SK-N-SH treated with all-trans-retinoic acid at 6 μM for 48 hours (cell line): ENCODE results near the gene POLR3H.

Experiments used
- ARNTL ChIP-seq: fragments of 450-650 bp; formaldehyde crosslinking; IDR thresholded peaks from 2 replicates; pipeline ENCODE4 v1.5.0; 2020; ENCODE audit warnings: low read depth, mild to moderate bottlenecking, moderate library complexity, borderline replicate concordance
- BACH2 ChIP-seq: fragments of 250-450 bp; sonication (Bioruptor Pico); IDR thresholded peaks from 2 replicates; pipeline ENCODE4 v1.9.0; 2021; ENCODE audit warnings: mild to moderate bottlenecking, borderline replicate concordance
- CSRNP3 ChIP-seq: fragments of 250-450 bp; sonication (Bioruptor Pico); IDR thresholded peaks from 2 replicates; pipeline ENCODE4 v1.5.1; 2021; ENCODE audit warnings: mild to moderate bottlenecking, moderate library complexity
- ESRRG ChIP-seq: fragments of 250-450 bp; sonication (Bioruptor Pico); IDR thresholded peaks from 2 replicates; pipeline ENCODE4 v1.6.1; 2021; ENCODE audit warnings: mild to moderate bottlenecking
- OSR1 ChIP-seq: fragments of 250-450 bp; sonication (Bioruptor Pico); IDR thresholded peaks from 2 replicates; pipeline ENCODE4 v1.8.0; 2022; ENCODE audit warnings: moderate library complexity, mild to moderate bottlenecking, inconsistent platforms
- PATZ1 ChIP-seq: fragments of 250-450 bp; sonication (Bioruptor Pico); IDR thresholded peaks from 2 replicates; pipeline ENCODE4 v1.8.0; 2020; ENCODE audit warnings: mild to moderate bottlenecking, moderate library complexity, borderline replicate concordance
- SNAI2 ChIP-seq: fragments of 250-450 bp; sonication (Bioruptor Pico); IDR thresholded peaks from 2 replicates; pipeline ENCODE4 v1.5.0; 2020; ENCODE audit warnings: mild to moderate bottlenecking, moderate library complexity
- ZC3H10 ChIP-seq: fragments of 250-450 bp; sonication (Bioruptor Pico); IDR thresholded peaks from 2 replicates; pipeline ENCODE4 v1.5.1; 2021; ENCODE audit warnings: mild to moderate bottlenecking, moderate library complexity
- ZNF565 ChIP-seq: fragments of 450-650 bp; formaldehyde crosslinking; conservative IDR thresholded peaks from 2 replicates; pipeline ENCODE4 v1.5.0; 2020; ENCODE audit warnings: low read depth, mild to moderate bottlenecking, moderate library complexity
- ZNF70 ChIP-seq: fragments of 450-650 bp; formaldehyde crosslinking; IDR thresholded peaks from 2 replicates; pipeline ENCODE4 v1.5.0; 2020; ENCODE audit warnings: mild to moderate bottlenecking, moderate library complexity
- TF ChIP-seq, protein P1 (sequence below): fragments of 250-450 bp; sonication (Bioruptor Pico); IDR thresholded peaks from 2 replicates; pipeline ENCODE4 v1.5.1; 2020; ENCODE audit warnings: low read depth, mild to moderate bottlenecking, moderate library complexity

DNA sequence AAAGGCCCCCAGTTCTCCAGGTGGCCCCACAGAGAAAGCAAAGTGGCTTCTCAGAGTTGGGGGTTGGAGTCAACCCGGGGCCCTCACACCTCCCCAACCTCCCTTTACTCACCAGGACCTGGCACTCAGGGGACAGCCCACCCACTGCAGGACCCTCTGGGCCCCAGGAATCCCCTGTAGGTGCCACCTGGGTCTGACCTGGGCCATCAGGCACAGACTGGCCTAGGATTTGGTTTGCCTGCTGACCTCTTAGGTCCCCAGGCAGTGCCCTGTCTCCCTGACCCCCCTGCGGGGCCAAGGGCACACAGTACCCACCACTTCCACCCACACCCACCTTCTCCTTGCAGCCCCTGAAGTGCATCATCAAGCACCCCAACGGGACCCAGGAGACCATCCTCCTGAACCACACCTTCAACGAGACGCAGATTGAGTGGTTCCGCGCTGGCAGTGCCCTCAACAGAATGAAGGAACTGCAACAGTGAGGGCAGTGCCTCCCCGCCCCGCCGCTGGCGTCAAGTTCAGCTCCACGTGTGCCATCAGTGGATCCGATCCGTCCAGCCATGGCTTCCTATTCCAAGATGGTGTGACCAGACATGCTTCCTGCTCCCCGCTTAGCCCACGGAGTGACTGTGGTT lies 16.0 kb downstream of the POLR3H start:
- TF ChIP-seq PATZ1 (CRISPR knock-in tag) (no peak), ESRRG (CRISPR knock-in tag) (no peak), SNAI2 (CRISPR knock-in tag) (no peak), OSR1 (CRISPR knock-in tag) (no peak), ZNF565 (no peak), ZC3H10 (CRISPR knock-in tag) (no peak), BACH2 (CRISPR knock-in tag) (no peak), ARNTL (no peak), CSRNP3 (CRISPR knock-in tag) (no peak), ZNF70 (CRISPR knock-in tag) (no peak)
- TF ChIP-seq, protein P1, sequence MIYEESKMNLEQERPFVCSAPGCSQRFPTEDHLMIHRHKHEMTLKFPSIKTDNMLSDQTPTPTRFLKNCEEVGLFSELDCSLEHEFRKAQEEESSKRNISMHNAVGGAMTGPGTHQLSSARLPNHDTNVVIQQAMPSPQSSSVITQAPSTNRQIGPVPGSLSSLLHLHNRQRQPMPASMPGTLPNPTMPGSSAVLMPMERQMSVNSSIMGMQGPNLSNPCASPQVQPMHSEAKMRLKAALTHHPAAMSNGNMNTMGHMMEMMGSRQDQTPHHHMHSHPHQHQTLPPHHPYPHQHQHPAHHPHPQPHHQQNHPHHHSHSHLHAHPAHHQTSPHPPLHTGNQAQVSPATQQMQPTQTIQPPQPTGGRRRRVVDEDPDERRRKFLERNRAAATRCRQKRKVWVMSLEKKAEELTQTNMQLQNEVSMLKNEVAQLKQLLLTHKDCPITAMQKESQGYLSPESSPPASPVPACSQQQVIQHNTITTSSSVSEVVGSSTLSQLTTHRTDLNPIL (CRISPR knock-in tag), result no peak
